Fibroblast of lung (primary cell): ENCODE measurements around the gene TMEM252.

ENCODE experiments used
- CTCF ChIP-seq, 2 donors: IDR thresholded peaks in 1 of 2; conservative IDR thresholded peaks in 1 of 2; 1 replicate in 1 of 2; 2 replicates in 1 of 2; pipeline ENCODE4 v1.5.1; 2011 to 2012; ENCODE audit warnings: low read length in 2 of 2, control low read depth in 1 of 2, inconsistent platforms in 1 of 2, low read depth in 1 of 2, mild to moderate bottlenecking in 1 of 2
- EZH2 ChIP-seq: IDR thresholded peaks from 2 replicates; pipeline ENCODE4 v1.5.1; 2012; ENCODE audit warnings: low read length, control low read depth, mild to moderate bottlenecking; ENCODE audit errors: missing control alignments

GRCh38 chr9:68555437-68556150, 14.9 kb upstream of the TMEM252 start:
- no peak for TF ChIP-seq CTCF (conservative IDR thresholded peaks at IDR 0.05 in 1 of 2, IDR thresholded peaks at IDR 0.05 in 1 of 2; ENCODE audit: low read depth in 1 of 2, low read length in 2 of 2)
- TF ChIP-seq EZH2 = no peak
